GM21528 (cell line): ENCODE measurements around the gene CHST11.

Experiments used
- ATAC-seq: cut with Tn5 transposase; IDR thresholded peaks from one replicate; pipeline ENCODE4 v1.9.1; 2021; ENCODE audit warnings: mild to moderate bottlenecking, moderate library complexity; ENCODE audit not compliant: unreplicated experiment, low FRiP score

The CHST11 gene

DNA sequence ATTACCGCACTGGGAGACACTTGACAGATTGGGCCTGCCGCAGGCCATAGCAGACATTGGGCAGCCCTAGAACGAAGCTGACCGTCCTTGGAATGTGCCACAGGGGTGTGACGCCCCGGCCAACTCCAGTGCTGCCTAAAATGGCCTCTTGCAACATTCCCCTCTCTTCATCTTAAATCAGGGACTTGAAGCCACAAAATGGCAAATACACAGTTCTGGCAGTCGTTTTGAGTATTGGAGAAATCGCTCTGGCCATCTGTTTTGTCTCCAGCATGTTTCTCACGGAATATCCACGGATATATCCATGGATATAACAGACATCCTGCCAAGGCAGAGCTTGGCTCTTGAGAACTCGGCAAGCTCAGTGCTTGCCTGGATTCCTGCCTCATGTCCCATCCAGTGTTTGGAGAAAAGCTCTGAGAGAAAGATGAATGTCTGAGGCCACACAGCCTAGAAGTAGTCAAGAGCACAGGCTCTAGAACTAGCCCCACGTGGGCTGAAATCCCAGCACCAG, 158.4 kb downstream of the CHST11 start:
- ATAC-seq, result no peak

DNA sequence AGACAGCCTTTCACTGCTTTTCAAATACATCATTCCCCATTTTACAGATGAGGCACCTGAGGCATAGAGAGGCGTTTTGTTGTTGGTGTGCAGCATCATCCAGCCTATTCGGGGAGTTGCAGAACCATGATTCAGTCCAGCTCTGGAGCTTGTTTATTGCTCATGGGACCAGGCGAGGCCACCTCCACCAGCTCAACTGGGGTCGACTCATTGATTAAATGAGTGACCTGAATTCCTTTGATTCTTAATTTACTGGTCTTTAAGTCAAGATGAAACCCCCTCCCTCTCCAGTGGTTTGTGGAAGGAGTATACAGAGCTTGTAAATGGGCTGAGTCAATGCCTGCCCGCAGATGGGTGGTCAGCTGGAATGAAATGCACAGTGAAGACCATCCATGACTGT, 161.9 kb downstream of the CHST11 start:
- no peak for ATAC-seq

DNA sequence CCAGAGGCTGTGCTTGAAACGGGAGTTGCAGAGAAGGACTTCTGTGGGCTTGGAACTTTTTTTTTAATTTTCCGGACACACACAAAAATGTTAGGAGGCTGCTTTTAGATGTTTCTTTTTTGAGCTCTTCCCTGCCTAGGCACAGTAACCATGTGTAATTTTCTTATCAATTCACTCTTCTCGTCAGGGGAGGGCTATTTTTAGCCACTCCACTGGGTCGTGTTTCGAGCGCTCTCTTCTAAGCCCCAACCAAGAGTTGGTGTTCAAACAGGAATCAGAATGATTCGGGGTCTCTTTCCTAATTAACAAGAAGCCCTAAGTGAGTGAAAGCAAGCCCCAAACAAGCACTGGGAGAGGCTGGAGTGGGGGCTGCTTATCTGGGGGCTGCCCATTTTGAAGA, 162.6 kb downstream of the CHST11 start:
- ATAC-seq, result no peak

DNA sequence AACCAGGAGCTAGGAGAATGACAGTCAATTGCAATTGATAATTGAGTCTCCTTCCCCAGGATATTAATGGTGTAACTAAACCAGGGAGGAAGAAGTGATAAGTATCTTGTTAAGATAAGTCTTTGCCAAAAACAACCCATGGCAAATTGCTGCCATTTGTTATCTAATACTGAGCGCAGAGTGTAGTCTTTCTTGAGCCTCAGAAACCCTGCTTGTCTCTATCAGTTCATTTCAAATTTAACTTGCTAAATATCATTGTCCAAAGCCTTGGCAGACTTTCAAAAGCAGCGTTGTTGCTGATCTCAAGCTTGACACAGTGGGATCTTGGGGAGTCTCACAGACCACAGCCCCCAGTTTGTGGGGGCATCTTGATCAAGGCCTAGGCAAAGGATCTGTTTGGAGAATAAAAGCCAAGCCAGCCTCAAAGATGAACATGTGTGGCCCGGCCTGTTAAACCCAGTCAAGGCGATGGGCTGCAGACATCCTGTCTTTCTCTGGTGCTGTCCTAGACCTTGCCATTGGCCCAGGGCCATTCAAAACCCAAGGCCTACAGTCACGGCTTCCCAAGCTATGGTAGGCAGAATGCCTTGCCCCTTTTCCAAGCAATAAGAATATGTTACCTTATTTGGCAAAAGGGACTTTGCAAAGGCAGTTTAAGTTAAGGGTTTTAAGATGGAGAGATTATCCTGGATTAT, 164.2 kb downstream of the CHST11 start:
- ATAC-seq, result no peak

DNA sequence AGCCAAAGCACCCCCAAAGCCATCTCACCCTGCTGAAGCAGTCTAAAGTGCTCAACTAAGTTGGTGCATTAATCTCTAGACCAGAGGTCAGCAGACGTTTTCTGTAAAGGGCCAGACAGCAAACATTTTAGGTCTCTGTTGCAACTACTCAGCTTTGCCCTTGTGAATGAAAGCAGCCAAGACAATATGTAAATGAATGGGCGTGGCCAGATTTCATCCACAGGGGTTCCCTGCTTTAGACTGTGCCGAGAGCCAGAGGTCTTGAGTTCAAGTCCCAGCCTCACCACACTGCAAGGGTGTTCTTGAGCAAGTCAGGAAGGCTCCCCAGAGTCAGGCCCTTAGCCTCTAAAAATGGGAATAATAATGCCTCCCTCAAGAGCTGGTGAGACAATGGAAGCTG, 166.2 kb downstream of the CHST11 start:
- no peak for ATAC-seq

DNA sequence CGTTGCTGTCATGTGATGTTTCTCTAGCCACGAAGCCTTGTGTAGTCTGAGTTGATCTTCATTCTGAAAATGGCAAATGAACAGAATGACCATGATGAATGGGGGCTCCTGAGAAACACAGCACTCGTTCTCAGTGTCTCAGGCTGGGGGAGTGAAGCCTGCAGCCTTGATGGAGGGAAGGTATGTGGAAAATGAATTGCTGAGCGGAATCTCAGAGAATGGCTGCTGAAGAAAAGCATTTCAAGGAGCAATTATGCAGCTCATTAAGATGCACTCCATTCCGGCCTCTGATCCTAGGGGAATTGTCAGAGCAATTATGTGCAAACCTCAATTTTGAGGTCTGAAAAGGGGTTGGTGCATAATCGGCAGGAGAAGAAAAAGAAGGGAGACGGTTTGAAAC, 167.1 kb downstream of the CHST11 start:
- ATAC-seq, result no peak

DNA sequence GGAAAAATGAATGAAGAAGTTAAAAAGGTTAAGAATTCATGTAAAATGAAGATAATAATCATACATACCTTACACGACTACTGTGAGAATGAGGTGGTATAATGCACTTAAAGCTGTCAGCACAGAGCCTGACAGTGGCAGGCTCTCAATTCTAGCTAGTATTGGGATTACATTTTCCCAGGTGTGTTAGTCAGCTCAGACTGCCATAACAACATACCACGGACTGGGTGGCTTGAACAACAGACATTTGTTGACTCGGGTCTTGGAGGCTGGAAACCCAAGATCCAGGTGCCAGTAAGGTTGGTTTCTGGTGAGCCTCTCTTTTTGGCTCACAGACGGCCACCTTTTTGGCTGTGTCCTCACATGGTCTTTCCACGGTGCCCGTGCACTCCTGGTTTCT, 167.8 kb downstream of the CHST11 start:
- ATAC-seq, result no peak

DNA sequence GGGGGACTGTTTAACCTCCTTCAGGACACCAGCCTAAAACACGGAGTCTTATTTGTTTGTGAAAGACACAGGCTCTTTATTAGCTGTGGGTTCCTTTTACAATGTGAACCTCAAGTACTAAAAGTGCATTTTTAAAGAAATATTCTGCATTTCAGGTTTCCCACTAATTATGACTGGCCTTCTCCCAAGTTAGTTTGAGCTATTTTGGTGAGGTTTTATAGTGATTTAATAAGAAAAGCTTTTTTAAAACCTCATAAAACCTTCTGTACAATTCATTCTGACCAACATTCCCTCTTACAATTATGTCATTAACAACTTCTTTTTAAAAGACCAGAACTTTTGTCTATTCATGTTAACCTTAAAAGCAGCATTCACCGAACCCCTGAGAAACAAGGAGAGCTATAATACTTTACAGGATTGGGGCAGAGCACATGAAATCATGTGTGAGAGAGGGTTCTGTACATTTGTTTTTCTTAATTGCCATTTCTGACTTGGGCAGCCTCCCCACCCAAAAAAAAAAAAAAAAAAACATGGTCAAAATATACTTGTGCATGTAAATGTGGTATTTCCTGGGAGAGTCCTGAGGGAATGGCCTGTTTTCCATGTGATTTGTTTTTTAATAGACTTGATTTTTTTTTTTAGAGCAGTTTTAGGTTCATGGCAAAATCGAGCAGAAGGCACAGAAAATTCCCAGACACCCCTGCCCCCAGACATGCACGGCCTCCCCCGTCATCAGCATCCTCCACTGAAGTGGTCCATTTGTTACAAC, 169.5 kb downstream of the CHST11 start:
- ATAC-seq, result no peak

DNA sequence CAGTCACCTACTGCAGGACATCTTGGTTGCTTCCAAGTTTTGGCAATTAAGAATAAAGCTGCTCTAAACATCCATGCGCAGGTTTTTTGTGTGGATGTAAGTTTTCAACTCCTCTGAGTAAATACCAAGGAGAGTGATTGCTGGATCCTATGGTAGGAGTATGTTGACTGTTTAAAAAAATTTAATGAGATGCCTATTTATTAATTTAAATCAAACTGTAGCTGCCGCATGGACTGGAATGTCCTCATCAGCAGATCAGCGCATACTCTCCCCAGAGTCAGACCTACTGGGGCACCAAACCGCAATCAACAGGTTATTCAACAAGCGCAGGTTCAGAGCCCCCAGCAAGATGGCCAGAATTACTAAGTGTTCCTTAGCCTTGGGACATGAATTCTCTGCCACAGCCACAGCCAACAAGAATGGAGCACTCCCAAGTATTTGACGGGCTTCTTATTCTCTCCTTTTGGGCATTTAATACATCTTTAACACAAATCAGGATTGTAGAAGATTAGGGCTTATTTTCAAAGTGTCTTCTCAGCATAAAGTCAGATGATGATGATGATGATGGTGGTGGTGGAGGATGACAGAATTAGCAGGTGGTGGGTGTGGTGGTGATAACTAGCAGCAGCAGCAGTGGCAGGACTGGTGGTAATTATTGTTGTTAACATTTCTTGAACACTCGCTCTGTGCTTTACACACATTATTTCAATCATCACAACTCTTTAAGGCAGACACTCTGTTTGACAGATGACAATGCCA, 170.7 kb downstream of the CHST11 start:
- no peak for ATAC-seq

DNA sequence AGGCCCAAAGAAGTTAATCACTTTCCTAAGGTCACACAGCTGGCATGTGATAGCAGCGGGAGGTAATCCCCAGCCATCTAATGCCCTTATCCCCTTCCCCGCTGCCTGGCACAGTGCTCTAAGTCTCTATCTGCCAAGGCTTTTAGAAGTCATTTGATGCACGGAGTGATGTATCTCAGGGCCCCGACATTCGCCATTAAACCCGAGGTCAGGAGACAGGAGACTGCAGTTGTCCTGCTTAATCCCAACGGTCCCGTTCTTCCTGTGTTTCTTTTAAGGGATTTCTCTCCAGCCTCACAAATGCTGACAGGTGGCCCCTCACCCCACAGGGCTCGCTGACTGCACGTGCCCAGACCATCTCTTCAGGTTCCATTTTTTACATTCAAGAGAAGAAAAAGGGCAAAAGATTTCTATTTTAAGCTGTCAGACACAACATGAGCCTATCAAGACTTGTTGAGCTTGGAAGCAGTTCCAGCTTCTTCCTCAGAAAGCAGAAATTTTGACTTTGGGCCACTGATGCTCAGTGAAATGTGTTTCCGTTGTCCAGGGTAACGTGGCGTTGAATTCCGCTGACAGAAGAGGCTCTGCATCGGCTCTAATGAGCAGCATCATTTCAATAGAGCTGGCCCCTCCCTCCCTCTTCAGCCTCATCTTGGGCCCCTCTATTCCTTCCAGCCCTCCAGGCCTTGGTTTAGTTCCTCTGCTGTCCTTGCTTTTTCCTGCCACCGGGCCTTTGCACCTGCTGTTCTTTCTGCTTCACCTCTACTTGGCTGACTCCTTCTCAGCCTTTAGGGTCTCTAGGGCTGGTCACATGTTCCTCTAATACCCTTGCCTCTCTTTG, 171.5 kb downstream of the CHST11 start:
- ATAC-seq, result no peak

DNA sequence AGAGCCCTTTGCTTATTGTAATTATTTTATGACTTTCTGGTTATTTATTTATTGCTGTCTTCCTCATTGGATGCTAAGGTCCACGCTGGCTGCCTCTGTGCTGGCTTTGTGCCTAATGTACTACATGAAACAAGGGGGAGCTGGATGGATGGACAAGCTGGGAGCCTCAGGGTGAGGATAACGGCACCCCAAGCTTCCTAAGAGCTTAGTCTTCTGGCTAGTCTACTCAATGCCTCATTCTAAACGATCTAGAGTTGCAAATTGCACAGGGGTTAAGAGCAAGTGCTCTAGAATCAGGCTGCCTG, 172.0 kb downstream of the CHST11 start:
- ATAC-seq, result no peak

DNA sequence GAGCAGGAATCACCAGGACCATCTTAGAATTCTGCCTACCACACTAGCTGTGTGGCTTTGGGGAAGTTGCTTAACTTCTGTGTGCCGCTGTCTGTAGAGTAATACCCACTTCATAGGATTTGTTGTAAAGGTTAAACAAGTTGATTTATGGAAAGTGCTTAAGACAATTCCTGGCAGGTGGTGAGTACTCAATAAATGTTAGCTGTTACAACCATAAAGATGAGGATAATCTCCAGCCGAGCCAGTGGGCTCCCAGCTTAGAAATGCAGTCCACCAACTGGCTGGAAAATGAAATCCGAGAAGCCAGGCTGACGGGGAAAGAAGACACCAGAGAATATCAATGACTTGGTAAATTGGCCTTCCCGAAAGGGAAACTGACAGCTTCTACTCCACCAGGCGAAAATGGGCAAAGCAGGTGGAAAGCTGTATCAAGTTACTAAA, 173.5 kb downstream of the CHST11 start:
- no peak for ATAC-seq

DNA sequence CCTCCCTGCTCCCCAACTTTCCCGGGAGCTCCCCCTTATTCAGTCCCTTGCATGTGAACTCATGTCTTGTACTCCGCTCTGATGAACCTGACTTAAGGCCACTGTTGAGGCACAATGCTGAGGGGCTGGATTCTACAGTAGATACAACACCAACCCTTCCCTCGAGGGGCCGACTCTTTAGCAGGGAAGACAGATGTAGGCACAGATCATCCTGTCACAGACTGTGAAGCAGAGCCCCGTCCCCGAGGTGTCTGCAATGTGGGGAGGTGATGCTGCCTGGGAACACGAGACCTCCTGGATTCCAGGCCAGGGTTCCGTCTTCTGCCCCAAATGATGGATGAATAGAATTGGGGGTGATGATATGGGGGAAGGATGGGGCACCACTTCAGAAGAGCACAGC, 175.1 kb downstream of the CHST11 start:
- no peak for ATAC-seq

DNA sequence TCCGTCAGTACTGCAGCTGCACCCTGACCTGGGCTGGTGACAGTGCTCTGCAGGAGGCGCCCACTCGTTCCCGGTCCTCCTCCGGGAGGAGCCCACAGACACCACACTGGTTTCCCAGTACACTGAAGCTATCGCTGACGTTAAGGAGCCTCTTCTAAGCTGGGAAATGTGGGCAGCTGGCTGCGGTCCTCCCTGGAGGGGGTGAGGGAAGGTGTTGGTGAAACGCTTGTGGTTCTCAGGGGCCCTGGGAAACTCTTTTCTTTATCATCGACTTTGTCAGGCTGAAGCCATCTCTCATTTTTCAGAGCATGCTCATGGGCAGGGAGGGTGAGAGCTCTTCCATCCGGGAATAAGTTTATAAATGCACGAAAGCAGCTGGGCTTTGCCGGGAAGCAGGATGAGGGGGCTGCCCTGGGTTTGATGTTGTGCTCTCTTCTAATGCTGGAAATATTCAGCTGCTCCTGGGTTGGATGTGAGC, 176.0 kb downstream of the CHST11 start:
- ATAC-seq, result no peak

DNA sequence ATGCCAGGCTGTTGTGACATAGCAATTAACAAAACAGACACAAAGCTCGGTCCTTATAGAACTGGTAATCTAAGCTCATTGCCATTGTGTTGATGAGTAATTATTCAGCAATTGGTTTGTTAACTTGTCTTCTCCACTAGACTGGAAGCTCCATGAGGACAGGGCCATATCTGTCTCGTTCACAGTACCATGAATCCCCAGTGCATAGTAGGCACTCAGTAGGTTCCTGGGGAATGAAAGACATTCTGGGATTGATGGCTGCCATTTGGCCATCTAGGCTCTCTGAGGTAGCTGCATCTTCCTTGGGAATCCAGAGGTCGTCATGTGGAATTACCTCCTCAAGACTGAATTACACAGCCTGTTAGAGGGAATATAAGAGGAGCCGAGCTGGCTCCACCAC, 177.3 kb downstream of the CHST11 start:
- ATAC-seq, result no peak

DNA sequence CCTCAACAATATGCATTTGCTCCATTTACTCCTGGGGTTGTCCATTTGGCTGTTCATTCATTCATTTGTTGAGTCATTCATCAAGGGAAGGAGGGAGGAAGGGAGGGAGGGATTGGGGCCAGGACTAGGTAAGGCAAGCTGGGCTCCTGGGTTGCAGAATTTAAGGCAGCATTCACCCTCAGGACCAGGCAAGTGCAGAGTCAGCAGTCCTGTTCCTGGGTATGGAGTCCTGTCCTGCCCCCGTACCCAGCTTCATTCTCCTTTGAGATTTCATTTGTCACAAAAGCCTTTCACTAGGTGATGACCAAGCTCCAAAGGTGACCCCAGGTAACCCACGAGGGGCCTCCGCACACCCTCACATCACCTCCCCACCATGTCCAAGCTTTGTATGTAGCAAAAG, 178.1 kb downstream of the CHST11 start:
- ATAC-seq, result no peak

DNA sequence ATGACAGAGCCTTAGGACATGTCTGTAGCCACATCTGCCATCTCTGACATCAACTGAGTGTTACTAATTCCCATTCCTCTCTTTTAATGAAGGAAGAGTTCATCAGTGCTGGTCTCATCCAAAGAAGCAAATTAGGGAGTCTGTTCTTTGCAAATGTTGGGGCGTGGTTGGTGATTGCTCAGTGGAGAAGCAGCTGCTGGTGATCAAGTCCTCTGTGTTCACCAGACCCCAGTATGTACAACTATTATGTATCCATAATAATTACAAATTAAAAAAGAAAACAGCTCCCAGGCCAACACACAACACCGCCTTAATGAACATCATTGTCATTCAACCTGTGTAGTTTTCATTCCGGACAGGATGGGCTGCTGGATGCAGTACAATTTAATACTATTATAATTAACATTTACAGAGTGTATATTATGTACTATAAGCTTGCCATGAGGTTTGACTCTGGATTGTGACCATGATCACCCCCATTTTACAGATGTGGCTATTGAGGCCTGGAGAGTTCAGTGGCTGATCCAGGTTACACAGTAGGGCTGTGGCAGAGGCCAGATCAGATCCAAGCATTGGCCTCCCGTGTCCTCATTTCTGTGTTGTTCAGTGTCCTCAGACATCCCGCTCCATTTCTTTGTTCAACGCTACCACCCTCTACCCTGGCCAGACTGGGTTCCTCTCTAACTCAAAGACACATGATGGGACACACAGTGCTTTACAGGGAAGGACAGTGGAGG, 179.0 kb downstream of the CHST11 start:
- ATAC-seq, result no peak

DNA sequence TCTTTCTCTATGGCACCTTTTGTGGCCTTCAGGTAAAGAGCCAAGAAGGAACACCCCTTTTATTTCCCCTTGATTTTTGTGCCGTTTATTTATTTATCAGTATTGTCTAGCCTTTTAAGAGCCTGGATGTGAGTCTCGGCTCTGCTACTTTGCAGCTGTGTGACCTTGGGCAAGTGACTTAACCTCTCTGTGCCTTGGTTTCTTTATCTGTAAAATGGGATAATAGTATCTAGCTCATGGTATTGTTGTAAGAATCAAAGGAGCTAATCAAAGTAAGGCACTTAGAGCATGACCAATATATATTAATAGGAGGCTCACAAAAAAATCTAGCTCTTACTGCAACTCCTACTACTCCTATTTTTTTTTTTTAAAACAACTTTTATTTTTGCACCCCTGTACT, 179.7 kb downstream of the CHST11 start:
- no peak for ATAC-seq

DNA sequence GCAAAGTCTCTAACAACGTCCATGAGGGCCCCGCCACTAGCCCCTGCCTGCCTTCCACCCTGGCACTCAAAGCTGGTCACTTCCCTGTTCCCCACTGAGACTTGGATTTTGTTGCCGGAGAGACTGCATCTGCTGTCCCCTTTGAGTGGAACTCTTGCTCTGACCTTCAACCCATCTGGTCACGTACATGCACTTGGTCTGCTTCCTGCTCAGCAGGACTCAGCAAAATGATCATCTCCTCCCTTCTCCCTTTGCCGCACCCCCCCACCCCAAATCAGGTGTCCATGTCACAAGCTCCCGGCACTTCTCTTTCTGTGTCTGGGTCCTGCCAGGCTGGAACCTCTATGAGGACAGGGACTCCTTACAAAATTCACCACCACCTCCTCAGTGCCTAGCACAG, 180.9 kb downstream of the CHST11 start:
- no peak for ATAC-seq
